ENCODE measurements around the gene AARSD1.
"Not testable (repeated sequence)": the region's sequence is repeated elsewhere in the genome, so short reads cannot be mapped to it uniquely, and the experiment has no call there.

Gene AARSD1

DNA sequence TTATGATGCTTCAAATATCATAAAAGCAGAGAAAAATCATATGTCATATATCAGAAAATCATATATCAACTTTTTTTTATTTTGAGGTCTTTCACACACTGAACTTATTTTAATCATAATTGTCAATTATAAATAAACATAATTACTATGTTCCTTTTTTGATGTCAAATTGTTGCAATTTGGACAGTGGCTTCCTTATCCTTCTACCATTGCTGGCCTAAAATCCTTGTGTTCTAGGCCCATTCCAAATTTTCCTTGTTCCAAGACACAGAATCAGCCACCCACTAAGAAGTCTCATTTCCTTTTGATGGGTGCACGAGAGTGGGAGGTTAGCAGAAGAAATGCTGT, 34.8 kb downstream of the AARSD1 start:
- Histone ChIP-seq H3K9ac (ENCODE audit: low read length) (no peak overlapping the region), H3K27ac (ENCODE audit: low read depth, low read length) (no peak overlapping the region), H3K27me3 (ENCODE audit: low read length) (no peaks in the 10 kb centered on the region), H3K4me3 (ENCODE audit: insufficient read depth, low read length, poor library complexity, severe bottlenecking) (no peak overlapping the region), H3K79me2 (ENCODE audit: insufficient read depth, low read length) (no peaks in the 10 kb centered on the region), H3K9me3 (ENCODE audit: insufficient read depth, low read length) (no peaks in the 10 kb centered on the region), H2AFZ (ENCODE audit: low read depth, low read length, severe bottlenecking) (peak overlapping the region; percentile 78), H3F3A (ENCODE audit: insufficient read depth) (no peaks in the 10 kb centered on the region), H3K4me2 (ENCODE audit: low read depth, low read length, poor library complexity, severe bottlenecking) (no peak overlapping the region), H3K36me3 (ENCODE audit: low read length) (no peaks in the 10 kb centered on the region), H3K9me2 (replicated peaks; ENCODE audit: insufficient read depth, low read length) (no peaks in the 10 kb centered on the region), H4K20me1 (ENCODE audit: low read depth, low read length) (no peaks in the 10 kb centered on the region)
- TF ChIP-seq EZH2phosphoT487 (conservative IDR thresholded peaks at IDR 0.05; ENCODE audit: low read length) = no peak
- TF ChIP-seq, protein P1, sequence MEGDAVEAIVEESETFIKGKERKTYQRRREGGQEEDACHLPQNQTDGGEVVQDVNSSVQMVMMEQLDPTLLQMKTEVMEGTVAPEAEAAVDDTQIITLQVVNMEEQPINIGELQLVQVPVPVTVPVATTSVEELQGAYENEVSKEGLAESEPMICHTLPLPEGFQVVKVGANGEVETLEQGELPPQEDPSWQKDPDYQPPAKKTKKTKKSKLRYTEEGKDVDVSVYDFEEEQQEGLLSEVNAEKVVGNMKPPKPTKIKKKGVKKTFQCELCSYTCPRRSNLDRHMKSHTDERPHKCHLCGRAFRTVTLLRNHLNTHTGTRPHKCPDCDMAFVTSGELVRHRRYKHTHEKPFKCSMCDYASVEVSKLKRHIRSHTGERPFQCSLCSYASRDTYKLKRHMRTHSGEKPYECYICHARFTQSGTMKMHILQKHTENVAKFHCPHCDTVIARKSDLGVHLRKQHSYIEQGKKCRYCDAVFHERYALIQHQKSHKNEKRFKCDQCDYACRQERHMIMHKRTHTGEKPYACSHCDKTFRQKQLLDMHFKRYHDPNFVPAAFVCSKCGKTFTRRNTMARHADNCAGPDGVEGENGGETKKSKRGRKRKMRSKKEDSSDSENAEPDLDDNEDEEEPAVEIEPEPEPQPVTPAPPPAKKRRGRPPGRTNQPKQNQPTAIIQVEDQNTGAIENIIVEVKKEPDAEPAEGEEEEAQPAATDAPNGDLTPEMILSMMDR (IDR thresholded peaks at IDR 0.05; ENCODE audit: insufficient read depth, low read length, poor library complexity, severe bottlenecking) = no peak

DNA sequence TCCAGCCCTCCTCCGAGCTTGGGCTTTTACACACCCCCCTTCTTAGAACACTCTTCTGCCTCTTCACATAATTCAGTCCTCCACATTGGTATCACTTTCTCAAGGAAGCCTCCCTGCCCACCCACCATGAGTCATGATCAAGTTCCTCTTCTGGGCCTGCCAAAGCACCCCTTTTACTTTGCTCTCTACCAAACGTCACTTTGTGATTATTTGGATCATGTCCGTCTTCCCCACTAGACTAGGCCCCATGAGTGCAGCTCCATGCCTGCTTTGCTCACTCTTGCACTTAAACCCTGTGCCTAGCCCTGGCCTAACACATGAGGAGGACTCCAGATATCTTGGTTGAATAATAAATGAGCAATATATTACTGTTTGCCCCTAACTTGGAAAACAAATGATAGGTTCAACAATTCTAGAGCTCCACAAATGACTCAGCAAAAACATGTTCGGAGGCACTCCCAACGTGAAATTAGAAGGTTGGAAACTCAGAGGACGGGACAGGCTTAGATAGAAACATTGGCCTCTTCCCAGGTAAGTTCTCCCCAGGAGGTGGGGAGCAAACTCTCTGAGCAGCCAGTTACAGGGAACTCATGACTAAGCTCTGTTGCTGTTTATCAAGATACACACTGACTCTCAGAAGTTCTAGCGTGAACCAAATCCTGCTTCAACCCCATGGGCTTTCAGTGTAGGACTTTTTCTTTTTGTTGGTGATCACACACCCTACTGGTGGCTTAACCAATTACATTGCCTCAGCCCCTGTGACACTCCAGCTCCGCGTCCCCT, 35.3 kb downstream of the AARSD1 start:
- peak overlapping the region; percentile 5 for H3K4me2 ChIP-seq (ENCODE audit: low read depth, low read length, poor library complexity, severe bottlenecking)
- no peak overlapping the region for H3K4me3 ChIP-seq (ENCODE audit: insufficient read depth, low read length, poor library complexity, severe bottlenecking)
- H3K9me2 ChIP-seq (replicated peaks; ENCODE audit: insufficient read depth, low read length) = no peaks in the 10 kb centered on the region
- H3K36me3 ChIP-seq (ENCODE audit: low read length) = no peaks in the 10 kb centered on the region
- H3F3A ChIP-seq (ENCODE audit: insufficient read depth) = no peaks in the 10 kb centered on the region
- H3K79me2 ChIP-seq (ENCODE audit: insufficient read depth, low read length) = no peaks in the 10 kb centered on the region
- no peak overlapping the region for H3K27ac ChIP-seq (ENCODE audit: low read depth, low read length)
- H2AFZ ChIP-seq (ENCODE audit: low read depth, low read length, severe bottlenecking) = peak overlapping the region; percentile 78
- TF ChIP-seq EZH2phosphoT487 (conservative IDR thresholded peaks at IDR 0.05; ENCODE audit: low read length) = no peak
- TF ChIP-seq, protein P1 (IDR thresholded peaks at IDR 0.05; ENCODE audit: insufficient read depth, low read length, poor library complexity, severe bottlenecking) = peak; percentile 58
- H3K27me3 ChIP-seq (ENCODE audit: low read length) = no peaks in the 10 kb centered on the region
- 0 out of 2 replicates have a peak overlapping the region, but pooled peaks have one; percentile 13 for H3K9ac ChIP-seq (ENCODE audit: low read length)
- H3K9me3 ChIP-seq (ENCODE audit: insufficient read depth, low read length) = no peaks in the 10 kb centered on the region
- no peaks in the 10 kb centered on the region for H4K20me1 ChIP-seq (ENCODE audit: low read depth, low read length)

- no peak overlapping the region for H3K4me2 ChIP-seq (ENCODE audit: low read depth, low read length, poor library complexity, severe bottlenecking)
These were observed 39.4 kb downstream of the AARSD1 start for GRCh38 chr17:42924891-42925290.

GRCh38 chr17:42923472-42923871, 40.8 kb downstream of the AARSD1 start:
- not testable (repeated sequence) for H3K36me3 ChIP-seq (ENCODE audit: low read length); H3K4me2 ChIP-seq (ENCODE audit: low read depth, low read length, poor library complexity, severe bottlenecking); H3K4me3 ChIP-seq (ENCODE audit: insufficient read depth, low read length, poor library complexity, severe bottlenecking); H3K9me2 ChIP-seq (replicated peaks; ENCODE audit: insufficient read depth, low read length); H3K79me2 ChIP-seq (ENCODE audit: insufficient read depth, low read length); H3K27me3 ChIP-seq (ENCODE audit: low read length); H2AFZ ChIP-seq (ENCODE audit: low read depth, low read length, severe bottlenecking); H3F3A ChIP-seq (ENCODE audit: insufficient read depth); H4K20me1 ChIP-seq (ENCODE audit: low read depth, low read length); H3K9ac ChIP-seq (ENCODE audit: low read length); H3K27ac ChIP-seq (ENCODE audit: low read depth, low read length); H3K9me3 ChIP-seq (ENCODE audit: insufficient read depth, low read length)

More at GRCh38 chr17:42924891-42925290, 39.4 kb downstream of the AARSD1 start:
- H3K36me3 ChIP-seq (ENCODE audit: low read length) = no peaks in the 10 kb centered on the region
- TF ChIP-seq, protein P1 (IDR thresholded peaks at IDR 0.05; ENCODE audit: insufficient read depth, low read length, poor library complexity, severe bottlenecking) = no peak
- TF ChIP-seq EZH2phosphoT487 (conservative IDR thresholded peaks at IDR 0.05; ENCODE audit: low read length) = no peak
- no peaks in the 10 kb centered on the region for H3K9me3 ChIP-seq (ENCODE audit: insufficient read depth, low read length)
- no peaks in the 10 kb centered on the region for H3K79me2 ChIP-seq (ENCODE audit: insufficient read depth, low read length)
- no peak overlapping the region for H2AFZ ChIP-seq (ENCODE audit: low read depth, low read length, severe bottlenecking)
- no peaks in the 10 kb centered on the region for H3K27me3 ChIP-seq (ENCODE audit: low read length)
- no peak overlapping the region for H3K9ac ChIP-seq (ENCODE audit: low read length)
- H3F3A ChIP-seq (ENCODE audit: insufficient read depth) = no peaks in the 10 kb centered on the region
- no peak overlapping the region for H3K4me3 ChIP-seq (ENCODE audit: insufficient read depth, low read length, poor library complexity, severe bottlenecking)
- no peaks in the 10 kb centered on the region for H4K20me1 ChIP-seq (ENCODE audit: low read depth, low read length)
- no peaks in the 10 kb centered on the region for H3K9me2 ChIP-seq (replicated peaks; ENCODE audit: insufficient read depth, low read length)
- H3K27ac ChIP-seq (ENCODE audit: low read depth, low read length) = no peak overlapping the region
